Activated T-cell treated with anti-CD3 and anti-CD28 coated beads, Interleukin-2, amount 50 U/mL, for 72 hours (primary cell): ENCODE measurements around the gene SYT12. TPM values are rescaled to one million over a fixed set of nuclear protein-coding genes. Genes with fewer than 3 reads are reported as not detected.

ENCODE experiments used
- ATAC-seq, 2 donors: fragments of 150-1000 bp; cut with Tn5 transposase; replicated peaks in 1 of 2; 2 replicates each; pipeline ENCODE4 v1.10.0; 2021; ENCODE audit warnings: moderate library complexity in 2 of 2, mild to moderate bottlenecking in 1 of 2
- DNase-seq, 2 donors: peaks; one replicate each; pipeline ENCODE4 v3.0.0; 2021 to 2022; ENCODE audit warnings: mixed read lengths in 1 of 2
- H3K27ac Mint-ChIP-seq: one replicate; pipeline ENCODE4 v1.8.0; 2022; ENCODE audit warnings: mild to moderate bottlenecking, moderate library complexity, mixed read lengths
- H3K27me3 Mint-ChIP-seq: one replicate; pipeline ENCODE4 v1.8.0; 2022; ENCODE audit warnings: low read depth, mixed read lengths
- H3K36me3 Mint-ChIP-seq, 2 donors: one replicate each; pipeline ENCODE4 v1.8.0; 2022; ENCODE audit warnings: mixed read lengths in 2 of 2, mild to moderate bottlenecking in 1 of 2; ENCODE audit not compliant: insufficient read depth in 2 of 2
- H3K4me1 Mint-ChIP-seq: one replicate; pipeline ENCODE4 v1.8.0; 2022; ENCODE audit warnings: low read depth, mixed read lengths
- H3K4me3 Mint-ChIP-seq, 2 donors: one replicate each; pipeline ENCODE4 v1.8.0; 2022; ENCODE audit warnings: mild to moderate bottlenecking in 2 of 2, mixed read lengths in 2 of 2, moderate library complexity in 2 of 2
- H3K9me3 Mint-ChIP-seq, 2 donors: one replicate each; pipeline ENCODE4 v1.8.0; 2022; ENCODE audit warnings: mixed read lengths in 2 of 2
- total RNA-seq, 2 donors: library from RNA; stranded (reverse); gene quantifications; one replicate each; pipeline ENCODE4 v1.2.3, GENCODE V29; 2022

SYT12 gene
- total RNA-seq, 2 donors from 2014 or later = not detected

- Mint-ChIP-seq H3K4me3 (no peak overlapping the region), H3K4me1 (peaks cover 11% of the 10 kb centered on the region), H3K27me3 (peaks cover 15% of the 10 kb centered on the region), H3K27ac (no peak overlapping the region), H3K9me3 (no peaks in the 10 kb centered on the region), H3K36me3 (no peaks in the 10 kb centered on the region)
- ATAC-seq (no peak), DNase-seq (no peak)
These were observed 62.7 kb downstream of the SYT12 start for GRCh38 chr11:67085617-67086016.

- DNase-seq = no peak
- no peaks in the 10 kb centered on the region for H3K9me3 Mint-ChIP-seq
- no peak overlapping the region for H3K4me3 Mint-ChIP-seq
- no peaks in the 10 kb centered on the region for H3K4me1 Mint-ChIP-seq
- no peak overlapping the region for H3K27ac Mint-ChIP-seq
- H3K36me3 Mint-ChIP-seq = no peaks in the 10 kb centered on the region
- no peak for ATAC-seq
- no peaks in the 10 kb centered on the region for H3K27me3 Mint-ChIP-seq
These were observed 67.8 kb downstream of the SYT12 start for GRCh38 chr11:67090717-67091116.

GRCh38 chr11:67095214-67095507 lies 72.2 kb downstream of the SYT12 start:
- H3K36me3 Mint-ChIP-seq = no peaks in the 10 kb centered on the region
- no peaks in the 10 kb centered on the region for H3K27me3 Mint-ChIP-seq
- H3K9me3 Mint-ChIP-seq = no peaks in the 10 kb centered on the region
- no peak for ATAC-seq
- peaks cover 6% of the 10 kb centered on the region for H3K4me1 Mint-ChIP-seq
- DNase-seq = no peak
- no peak overlapping the region for H3K27ac Mint-ChIP-seq
- no peak overlapping the region for H3K4me3 Mint-ChIP-seq

GRCh38 chr11:67098799-67099429 lies 76.0 kb downstream of the SYT12 start:
- H3K36me3 Mint-ChIP-seq = no peaks in the 10 kb centered on the region
- H3K27me3 Mint-ChIP-seq = no peaks in the 10 kb centered on the region
- no peak for ATAC-seq
- H3K4me3 Mint-ChIP-seq = no peak overlapping the region
- no peak for DNase-seq
- no peak overlapping the region for H3K27ac Mint-ChIP-seq
- no peaks in the 10 kb centered on the region for H3K9me3 Mint-ChIP-seq
- peaks cover 31% of the 10 kb centered on the region for H3K4me1 Mint-ChIP-seq

- H3K9me3 Mint-ChIP-seq = no peaks in the 10 kb centered on the region
- peaks cover 40% of the 10 kb centered on the region for H3K4me1 Mint-ChIP-seq
- DNase-seq (no peak), ATAC-seq (peak in 1 of 2 donors; percentile 22)
- peak overlapping the region; percentile 66 for H3K27ac Mint-ChIP-seq
- no peaks in the 10 kb centered on the region for H3K27me3 Mint-ChIP-seq
- no peaks in the 10 kb centered on the region for H3K36me3 Mint-ChIP-seq
- H3K4me3 Mint-ChIP-seq = no peak overlapping the region
These were observed 76.9 kb downstream of the SYT12 start for GRCh38 chr11:67099831-67100324.

Other genes with a start within 250 kb of the SYT12 start
- 10 to 100 TPM; 27.2 to 29.6 TPM for gene RCE1, start 179.7 kb upstream of the SYT12 start, total RNA-seq
- 10 to 100 TPM; 13.4 to 18.3 TPM for gene LRFN4, start 166.1 kb upstream of the SYT12 start, total RNA-seq
- 10 to 100 TPM in 1 of 2 donors, 1 to 10 TPM in 1; 9.1 to 12.7 TPM for gene PC, start 64.8 kb upstream of the SYT12 start, total RNA-seq
- gene C11orf86, start 47.8 kb upstream of the SYT12 start, total RNA-seq = not detected
- gene RHOD, start 33.7 kb downstream of the SYT12 start, total RNA-seq = 1 to 10 TPM; 2.6 to 3.4 TPM
- gene KDM2A, start 96.1 kb downstream of the SYT12 start, total RNA-seq = 100 to 1,000 TPM; 104 to 107 TPM
- 100 to 1,000 TPM; 379 to 422 TPM for gene GRK2, start 243.3 kb downstream of the SYT12 start, total RNA-seq